ENCODE measurements around the gene TBL1XR1.
"Not testable (repeated sequence)": the region's sequence is repeated elsewhere in the genome, so short reads cannot be mapped to it uniquely, and the experiment has no call there.

The TBL1XR1 gene

DNA sequence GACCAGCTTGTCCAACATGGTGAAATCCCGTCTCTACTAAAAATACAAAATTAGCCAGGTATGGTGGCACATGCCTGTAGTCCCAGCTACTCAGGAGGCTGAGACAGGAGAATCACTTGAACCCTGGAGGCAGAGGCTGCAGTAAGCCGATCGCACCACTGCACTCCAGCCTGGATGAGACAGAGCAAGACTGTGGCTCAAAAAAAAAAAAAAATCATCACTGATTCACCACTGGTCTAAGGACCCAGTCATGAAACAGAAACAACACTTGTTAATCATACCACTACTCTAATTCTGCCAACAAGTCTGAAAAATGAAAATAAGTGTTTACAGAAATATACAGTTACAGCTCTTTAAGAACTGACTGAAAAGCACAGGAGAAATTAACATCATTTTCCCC, 12.7 kb downstream of the TBL1XR1 start:
- FAIRE-seq, result peak; percentile 32
- DNase-seq (ENCODE audit: low spot score), result peak; percentile 34

DNA sequence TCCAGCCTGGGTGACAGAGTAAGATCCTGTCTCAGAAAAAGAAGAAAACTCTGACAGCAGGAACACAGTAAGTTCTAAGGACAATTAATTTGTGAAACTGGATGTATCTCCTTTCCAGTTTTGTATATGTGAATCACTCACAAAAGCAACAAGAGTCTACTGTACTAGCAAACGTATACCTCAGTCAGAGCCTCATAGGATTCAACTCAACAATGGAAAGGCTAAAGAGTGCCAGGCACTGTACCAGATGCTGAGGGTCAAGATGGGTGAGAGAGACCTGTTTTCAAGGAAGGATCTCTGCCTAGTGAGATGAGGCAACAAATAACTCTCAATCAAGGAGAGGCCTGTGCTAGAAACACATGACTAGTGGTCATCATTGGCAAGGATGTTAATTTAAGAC, 14.9 kb downstream of the TBL1XR1 start:
- DNase-seq (ENCODE audit: low spot score) (no peak), FAIRE-seq (no peak)

DNA sequence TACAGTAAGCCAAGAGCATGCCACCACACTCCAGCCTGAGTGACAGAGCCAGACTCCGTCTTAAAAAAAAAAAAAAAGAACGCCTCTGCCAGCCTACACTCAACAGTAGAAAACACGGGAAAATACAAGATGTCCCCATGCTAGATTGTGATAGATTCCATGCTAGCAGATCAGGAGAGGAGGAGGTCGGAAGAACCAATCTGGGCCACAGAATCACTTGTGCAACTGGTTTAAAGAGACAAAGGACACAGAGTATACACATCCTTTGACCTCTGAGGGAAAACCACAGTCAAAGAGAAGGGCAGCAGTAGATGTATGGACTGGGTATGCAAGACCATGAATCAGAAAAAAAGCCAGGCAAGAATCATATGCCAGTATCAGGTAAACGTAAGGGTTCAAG, 15.9 kb downstream of the TBL1XR1 start:
- no peak for FAIRE-seq
- DNase-seq (ENCODE audit: low spot score), result no peak

DNA sequence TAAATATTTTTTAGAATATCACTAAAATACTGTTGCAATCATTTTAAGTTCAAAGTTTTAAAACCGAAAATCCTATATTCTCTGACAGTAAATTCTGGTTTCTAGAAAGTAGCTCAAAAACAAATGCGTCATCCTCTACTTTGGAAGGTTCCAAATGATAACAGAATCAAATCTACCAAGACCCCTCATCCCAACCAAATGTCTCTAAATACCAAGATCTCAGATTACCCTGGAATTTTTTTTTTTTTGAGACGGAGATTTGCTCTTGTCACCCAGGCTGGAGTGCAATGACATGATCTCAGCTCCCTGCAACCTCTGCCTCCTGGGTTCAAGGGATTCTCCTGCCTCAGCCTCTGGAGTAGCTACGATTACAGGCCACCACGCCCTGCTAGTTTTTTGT, 16.8 kb downstream of the TBL1XR1 start:
- DNase-seq (ENCODE audit: low spot score), result no peak
- no peak for FAIRE-seq

DNA sequence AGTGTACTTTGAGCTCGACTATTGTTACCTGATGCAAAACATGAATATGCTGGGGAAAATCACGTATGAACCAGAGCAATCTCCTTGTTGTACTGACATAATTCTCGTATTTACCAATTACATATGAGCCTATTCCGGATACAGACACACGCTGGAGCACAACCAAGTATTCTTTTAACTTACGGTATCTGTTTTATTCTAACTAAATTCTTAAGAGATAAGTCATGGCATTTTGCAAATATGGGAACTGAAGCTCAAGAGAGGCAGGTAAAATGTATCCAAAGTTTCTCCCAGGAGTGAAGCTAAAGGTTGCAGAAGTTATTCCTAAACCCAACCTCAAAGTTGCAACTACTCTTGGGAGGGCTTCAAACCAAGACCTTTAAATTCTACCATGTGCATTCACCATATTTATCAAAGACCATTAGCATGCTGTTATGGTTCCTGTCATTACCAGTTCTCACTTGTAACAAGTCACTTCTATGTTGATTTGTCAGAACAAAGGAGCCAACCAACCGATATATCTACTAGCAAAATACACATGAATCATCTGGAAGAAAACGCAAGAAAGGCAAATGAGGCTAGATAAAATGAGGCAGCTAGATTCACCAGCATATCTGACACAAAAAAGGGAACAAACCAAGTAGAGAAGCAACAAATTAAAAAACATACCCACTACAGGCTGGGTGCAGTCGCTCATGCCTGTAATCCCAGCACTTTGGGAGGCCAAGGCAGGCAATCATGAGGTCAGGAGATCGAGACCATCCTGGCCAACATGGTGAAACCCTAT, 17.8 kb downstream of the TBL1XR1 start:
- FAIRE-seq (peak; percentile 60), DNase-seq (ENCODE audit: low spot score) (peak; percentile 42)

DNA sequence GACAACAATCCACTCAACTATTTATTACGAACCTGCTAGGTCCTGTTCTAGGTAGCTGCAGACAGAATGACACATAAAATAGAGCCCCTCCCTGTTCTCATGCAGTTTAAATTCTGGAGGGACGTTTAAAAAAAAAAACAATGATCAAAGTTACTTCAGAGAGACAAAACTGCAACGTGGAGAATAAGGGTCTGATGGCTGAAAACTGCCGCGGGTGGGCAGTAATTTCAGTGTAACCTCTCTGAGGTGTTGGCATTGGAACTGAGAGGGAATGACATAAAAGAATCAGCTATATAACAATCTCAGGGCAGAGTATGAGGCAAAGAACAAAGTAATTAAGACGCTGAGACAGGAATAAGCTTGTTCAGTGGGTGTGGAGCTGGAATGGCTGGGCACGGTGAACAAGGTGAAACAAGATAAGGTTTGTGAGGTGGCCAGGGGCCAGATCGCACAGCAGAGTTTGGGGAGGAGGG, 19.5 kb downstream of the TBL1XR1 start:
- DNase-seq (ENCODE audit: low spot score) (no peak), FAIRE-seq (no peak)

DNA sequence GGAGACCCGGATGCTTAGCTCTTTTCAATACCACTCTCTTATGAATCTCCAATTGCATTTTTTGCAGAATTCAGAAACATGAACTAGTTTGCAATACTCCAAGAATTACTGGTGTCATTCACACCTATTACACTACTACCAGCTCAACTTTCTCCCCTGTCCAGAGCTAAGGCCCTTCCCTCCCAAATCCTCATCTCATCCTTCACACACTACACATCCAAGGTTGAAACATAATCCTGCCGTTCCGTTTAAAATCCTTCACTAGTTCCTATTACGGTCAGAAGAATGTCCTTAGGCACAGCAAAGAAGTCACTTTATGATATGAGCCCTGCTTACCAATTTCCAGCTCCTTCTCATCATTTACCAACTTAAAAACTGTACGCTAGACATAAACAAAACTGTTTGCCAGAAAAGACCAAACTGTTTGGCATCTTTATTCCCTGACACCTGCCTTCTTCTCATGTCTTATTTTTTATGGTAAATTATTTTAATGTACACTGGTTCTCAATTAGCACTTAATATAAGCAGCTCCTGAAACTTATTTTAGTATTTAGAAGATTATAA, 22.6 kb downstream of the TBL1XR1 start:
- no peak for FAIRE-seq
- DNase-seq (ENCODE audit: low spot score), result no peak

DNA sequence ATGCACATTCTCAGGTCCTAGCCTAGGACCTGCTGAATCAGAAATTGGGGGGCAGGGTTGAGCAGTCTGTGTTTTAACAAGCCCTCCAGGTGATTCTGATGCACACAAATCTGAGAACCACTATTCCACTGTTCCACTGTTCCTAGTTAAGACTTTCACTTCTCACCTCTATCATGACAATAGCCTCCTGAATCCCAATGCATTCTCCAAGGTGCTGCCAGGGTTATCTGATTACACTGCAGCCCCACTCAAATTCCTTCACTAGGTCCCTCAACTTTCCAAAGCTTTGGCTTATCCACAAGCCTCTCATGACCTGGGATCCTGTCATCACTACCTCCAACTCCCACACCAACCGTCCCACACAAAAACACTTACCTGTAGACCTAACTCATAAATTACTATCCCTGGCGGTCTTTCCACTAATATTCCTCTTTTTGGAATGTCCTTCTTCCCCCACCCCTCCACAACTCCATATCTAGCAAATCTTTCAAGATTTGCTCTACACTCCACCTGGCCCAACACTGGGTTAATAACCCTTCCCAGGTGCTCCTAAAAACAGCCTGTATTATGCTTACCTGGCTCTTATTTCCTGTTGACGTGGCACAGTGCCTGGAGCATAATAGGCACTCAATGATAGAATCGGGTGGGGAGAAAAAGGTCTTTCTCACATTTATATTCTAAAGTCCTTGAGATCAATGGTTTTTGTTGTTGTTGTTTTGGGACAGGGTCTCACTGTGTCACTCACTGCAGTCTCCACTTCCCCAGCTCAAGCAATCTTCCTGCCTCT, 27.2 kb downstream of the TBL1XR1 start:
- DNase-seq (ENCODE audit: low spot score) (no peak), FAIRE-seq (no peak)

DNA sequence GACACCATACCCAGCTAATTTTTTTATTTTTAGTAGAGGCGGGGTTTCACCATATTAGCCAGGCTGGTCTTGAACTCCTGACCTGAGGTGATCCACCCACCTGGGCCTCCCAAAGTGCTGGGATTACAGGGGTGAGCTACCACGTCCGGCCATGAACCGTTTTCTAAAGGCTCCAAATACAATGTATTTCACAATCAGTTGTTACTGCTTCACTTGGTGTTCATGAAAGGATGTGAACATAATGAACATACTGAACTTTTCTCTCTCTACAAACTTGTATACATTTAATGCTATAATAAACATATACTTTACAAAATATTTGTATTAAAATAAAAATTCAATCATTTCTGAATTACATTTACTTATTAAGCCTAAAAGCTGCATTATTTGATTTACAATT, 28.9 kb downstream of the TBL1XR1 start:
- FAIRE-seq, result no peak
- no peak for DNase-seq (ENCODE audit: low spot score)

DNA sequence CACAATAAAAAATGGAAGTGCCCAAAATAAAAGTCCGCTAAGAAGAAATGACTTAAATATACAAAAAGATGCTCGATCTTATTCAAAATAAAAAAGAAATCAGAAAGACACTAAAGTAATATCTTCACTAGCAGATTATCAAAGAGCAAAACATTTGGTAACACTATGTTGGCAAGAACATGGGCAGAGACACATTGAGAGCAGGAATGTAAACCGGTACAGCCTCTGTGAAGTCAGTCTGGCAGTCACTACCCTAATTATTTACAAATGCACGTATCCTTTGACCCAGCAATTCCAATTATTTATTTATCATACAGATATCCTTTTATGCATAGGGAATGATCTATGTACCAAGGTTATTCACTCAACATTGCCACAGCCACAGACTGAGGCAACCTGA, 34.5 kb downstream of the TBL1XR1 start:
- no peak for FAIRE-seq
- DNase-seq (ENCODE audit: low spot score), result no peak

DNA sequence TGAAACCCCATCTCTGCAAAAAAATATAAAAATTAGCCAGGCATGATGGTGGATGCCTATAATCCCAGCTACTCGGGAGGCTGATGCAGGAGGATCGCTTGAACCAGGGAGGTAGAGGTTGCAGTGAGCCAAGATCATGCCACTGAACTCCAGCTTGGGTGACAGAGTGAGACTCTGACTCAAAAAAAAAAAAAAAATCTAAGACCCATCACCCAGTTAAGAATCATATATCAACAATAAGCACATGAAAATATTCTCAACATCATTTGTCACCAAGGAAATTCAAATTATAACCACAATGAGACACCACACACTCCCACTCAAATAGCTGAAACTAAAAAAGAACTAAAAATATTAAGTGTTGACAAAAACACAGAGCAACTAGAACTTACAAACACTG, 35.7 kb downstream of the TBL1XR1 start:
- FAIRE-seq; DNase-seq (ENCODE audit: low spot score): not testable (repeated sequence)

DNA sequence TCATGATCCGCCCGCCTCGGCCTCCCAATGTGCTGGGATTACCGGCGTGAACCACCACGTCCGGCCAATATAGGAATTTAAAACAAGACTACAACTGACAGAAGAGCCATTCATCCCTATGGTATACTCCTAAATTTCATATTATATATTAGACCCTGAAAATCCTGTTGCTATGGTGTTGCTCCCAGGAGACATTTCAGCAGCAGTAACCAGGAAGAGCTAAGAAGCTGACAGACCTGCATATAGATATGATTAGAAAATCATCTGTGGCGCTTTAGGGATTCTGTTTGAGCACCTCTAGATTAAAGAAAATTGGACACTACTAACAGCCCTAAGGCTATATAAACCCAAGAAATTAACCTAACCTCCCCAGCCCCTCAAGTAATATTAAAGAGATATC, 38.8 kb downstream of the TBL1XR1 start:
- no peak for FAIRE-seq
- no peak for DNase-seq (ENCODE audit: low spot score)

DNA sequence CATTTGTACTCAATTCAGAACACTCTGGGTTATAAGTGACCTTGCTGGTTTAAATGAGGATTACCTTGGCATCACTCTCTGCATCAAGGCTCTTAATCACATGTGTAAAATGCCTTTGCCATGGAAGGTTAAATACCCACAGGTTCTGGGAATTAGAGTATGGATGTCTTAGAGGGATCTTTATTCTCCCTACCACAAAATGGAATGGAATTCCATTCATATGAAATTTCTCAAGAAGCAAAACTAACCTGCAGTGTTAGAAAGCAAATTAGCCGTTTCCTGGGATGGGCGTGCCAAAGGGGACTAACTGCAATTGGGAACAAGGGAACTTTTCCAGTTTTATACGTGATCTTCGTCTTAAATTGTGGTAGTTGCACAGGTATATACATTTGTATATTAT, 39.8 kb downstream of the TBL1XR1 start:
- FAIRE-seq, result no peak
- DNase-seq (ENCODE audit: low spot score), result no peak

DNA sequence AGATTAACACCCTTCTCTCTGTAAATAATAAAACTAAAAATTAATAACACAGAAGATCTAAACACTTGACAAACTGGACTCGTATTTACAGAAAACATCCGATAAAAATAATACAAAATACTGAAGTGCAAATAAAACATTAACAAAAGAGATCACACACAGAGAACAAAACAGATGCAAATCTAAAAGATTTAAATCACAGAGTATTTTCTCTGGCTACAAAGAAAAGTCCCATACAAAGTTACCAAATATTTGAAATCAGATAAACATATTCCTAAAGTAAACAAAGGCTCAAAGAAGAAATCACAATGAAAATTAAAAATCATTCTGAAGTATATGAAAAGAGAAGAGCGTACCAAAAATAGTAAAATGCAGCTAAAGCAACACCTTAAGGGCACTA, 42.5 kb downstream of the TBL1XR1 start:
- no peak for FAIRE-seq
- no peak for DNase-seq (ENCODE audit: low spot score)

DNA sequence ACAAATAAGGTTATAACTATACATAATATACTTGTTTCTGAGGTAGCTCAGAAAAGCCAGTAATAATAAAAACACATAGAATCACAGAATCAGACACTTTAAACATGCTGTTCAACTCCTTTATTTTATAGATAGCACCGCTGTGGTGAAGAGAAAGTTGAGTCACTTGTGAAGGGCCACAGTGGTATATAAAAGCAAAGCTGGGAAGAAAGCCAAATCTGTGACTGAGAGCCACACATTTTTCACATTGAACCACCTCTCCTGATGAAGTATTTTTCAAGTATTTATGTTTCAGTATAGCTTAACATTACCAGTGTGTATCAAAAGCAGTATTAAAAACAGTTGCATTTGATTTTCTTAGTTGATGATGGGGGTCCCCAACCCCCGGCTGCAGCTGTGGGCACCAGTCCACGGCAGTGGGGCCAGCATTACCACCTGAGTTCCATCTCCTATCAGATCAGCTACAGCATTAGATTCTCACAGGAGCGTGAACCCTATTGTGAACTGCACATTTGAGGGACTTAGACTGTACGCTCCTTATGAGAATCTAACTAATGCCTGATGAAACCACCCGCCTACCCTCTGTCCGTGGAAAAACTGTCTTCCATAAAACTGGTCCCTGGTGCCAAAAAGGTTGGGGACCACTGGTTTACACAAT, 46.2 kb downstream of the TBL1XR1 start:
- FAIRE-seq (peak; percentile 96), DNase-seq (ENCODE audit: low spot score) (peak; percentile 84)

DNA sequence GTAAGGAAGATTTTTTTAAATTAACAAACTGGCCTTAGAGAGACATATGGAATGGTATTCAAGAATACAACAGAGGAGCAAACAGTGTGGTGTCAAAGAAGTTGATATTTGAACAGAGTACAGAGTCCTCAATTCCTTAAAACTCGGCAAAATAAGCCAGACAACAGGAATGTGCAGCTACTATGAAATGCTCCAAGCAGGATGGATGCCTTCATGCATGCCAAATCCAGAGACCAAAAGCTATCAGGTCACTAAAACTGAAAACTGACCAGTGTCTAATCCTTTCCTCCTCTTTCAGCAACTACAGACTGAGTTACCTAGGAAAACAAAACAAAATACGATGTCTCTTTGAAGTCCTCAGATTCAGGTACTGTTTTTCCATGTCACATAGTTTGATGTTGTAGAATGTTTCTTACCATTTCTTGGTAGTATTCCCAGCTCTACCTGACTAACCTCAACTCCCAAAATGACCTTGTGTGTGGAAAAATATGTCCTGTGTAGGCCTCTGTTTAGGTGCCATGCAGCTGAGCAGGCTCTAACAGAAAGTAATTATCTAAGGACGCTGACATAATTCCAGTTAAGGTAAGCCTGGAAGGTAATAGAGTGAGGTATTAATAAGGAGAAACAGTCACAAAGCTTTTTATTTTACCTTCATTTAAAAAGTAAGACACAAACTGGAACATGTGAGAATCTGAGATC, 46.9 kb downstream of the TBL1XR1 start:
- DNase-seq (ENCODE audit: low spot score) (peak; percentile 36), FAIRE-seq (no peak)

DNA sequence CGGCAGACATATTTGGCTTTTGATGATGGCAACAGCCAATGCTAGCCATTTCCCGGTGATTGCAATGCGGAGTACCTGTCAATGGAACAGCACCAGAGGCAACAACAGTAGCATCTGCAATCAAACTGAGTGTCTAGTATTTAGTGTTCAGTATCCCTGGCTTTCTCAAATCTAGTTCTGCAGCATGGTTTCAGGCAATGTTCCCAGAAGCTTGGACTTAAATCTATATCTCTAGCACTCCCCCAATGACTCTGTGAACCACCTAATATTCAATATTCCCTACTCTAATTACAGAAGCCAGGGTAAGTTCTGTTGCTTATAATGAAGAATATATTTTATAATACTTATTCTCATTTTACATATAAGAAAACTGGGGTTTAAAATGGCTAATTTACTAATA, 48.2 kb downstream of the TBL1XR1 start:
- no peak for FAIRE-seq
- DNase-seq (ENCODE audit: low spot score), result no peak

DNA sequence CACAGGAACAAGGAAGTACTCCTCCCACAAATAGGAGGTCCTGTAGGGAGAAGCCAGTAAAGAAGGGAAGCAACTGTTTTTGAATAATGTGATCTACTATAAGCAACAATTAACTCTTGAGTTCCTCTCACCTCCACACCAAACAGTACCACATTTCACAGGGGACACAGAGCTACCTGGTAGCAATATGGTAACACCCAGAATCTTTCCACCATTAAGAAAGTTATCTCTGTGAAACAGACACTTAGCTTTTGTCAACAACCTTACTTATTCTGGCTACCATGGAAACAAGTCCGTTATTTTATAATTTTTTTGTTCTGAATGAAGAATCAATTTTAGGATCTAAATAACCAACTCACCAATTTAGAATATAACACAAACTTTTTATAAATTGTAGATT, 49.5 kb downstream of the TBL1XR1 start:
- FAIRE-seq (no peak), DNase-seq (ENCODE audit: low spot score) (no peak)

DNA sequence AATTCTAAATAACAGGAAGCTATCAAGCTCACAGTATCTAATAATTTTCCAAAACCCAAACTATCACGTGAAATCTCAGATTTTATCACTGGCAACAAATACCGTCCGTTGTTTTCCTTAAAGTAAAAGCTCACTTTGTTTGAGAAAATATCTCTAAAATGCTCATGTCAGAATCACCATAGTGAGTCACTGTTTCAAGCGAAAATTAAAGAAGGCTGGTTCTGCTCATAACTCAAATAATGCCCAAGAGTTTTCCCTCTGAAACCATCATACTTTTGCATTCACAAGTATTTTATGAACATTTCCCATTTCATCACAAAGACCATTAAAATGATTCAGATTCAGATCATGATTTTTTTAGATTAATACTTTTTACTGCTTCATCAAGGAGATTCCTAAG, 50.6 kb downstream of the TBL1XR1 start:
- DNase-seq (ENCODE audit: low spot score) (no peak), FAIRE-seq (peak; percentile 34)

DNA sequence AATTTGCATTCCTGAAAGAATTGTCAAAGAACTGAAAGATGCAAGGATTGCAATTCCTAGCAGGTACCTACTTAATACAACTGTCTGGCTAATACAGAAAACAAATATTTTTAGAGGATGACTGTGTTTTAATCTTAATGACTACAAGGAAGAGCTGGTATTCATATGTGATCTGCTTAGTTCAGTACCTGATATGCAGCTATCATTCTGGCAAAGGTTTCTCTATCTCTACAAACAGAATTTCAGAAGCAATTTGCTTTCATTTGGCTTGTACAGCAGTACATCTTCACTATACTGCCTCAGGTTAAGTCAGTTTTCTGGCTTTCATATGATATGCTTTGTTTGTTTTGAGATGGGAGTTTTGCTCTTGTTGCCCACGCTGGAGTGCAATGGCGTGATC, 51.3 kb downstream of the TBL1XR1 start:
- FAIRE-seq, result no peak
- no peak for DNase-seq (ENCODE audit: low spot score)

DNA sequence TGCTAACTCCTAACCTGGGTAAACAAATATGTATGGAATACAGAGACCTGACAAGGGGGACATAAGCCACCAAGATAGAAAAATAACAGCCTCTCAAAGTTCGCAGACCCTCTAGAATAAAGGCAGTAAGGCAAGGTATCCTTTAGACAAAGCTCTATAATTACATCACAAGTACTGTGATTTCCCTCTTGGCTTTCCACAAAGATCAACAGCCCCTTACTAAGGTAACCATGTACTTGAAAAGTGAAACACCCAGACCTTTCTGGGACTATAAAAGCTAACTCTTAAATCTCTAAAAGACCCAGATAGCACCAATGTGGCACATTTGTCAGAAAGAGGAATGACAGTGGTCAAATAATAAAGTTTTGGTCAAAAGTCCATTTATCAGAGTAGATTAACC, 51.9 kb downstream of the TBL1XR1 start:
- no peak for DNase-seq (ENCODE audit: low spot score)
- FAIRE-seq, result no peak
